Urinary bladder (tissue), 4 donors: ENCODE measurements around the gene NLRP8. TPM values are rescaled to one million over a fixed set of nuclear protein-coding genes. Genes with fewer than 3 reads are reported as not detected.
"Not testable (repeated sequence)": the region's sequence is repeated elsewhere in the genome, so short reads cannot be mapped to it uniquely, and the experiment has no call there.

ENCODE experiments used
- DNase-seq: peaks from one replicate; pipeline ENCODE4 v3.0.0-alpha.2; 2015; ENCODE audit errors: extremely low spot score
- H3K27ac ChIP-seq: one replicate; pipeline ENCODE4 v1.5.1; 2013; ENCODE audit warnings: low read depth, mild to moderate bottlenecking, moderate library complexity
- H3K36me3 ChIP-seq: one replicate; pipeline ENCODE4 v1.6.1; 2013; ENCODE audit warnings: mild to moderate bottlenecking, moderate library complexity; ENCODE audit not compliant: insufficient read depth
- H3K4me1 ChIP-seq: one replicate; pipeline ENCODE4 v1.6.1; 2013; ENCODE audit warnings: mild to moderate bottlenecking, moderate library complexity; ENCODE audit not compliant: insufficient read depth
- H3K4me3 ChIP-seq: one replicate; pipeline ENCODE4 v1.5.1; 2013; ENCODE audit warnings: low read depth, low read length
- WGBS: extraction: QIAGEN DNeasy Blood & Tissue Kit; methylation state at CpG from one replicate; pipeline ENCODE4 v1.1.7; 2013; 5-methylcytosine and 5-hydroxymethylcytosine counted together
- polyA plus RNA-seq: library from polyadenylated mRNA; stranded (reverse); fragments of 200-250 nt; gene quantifications from one replicate; pipeline ENCODE4 v1.2.3, GENCODE V29; 2013
- total RNA-seq: library from RNA; depleted of rRNA; stranded (reverse); fragments of >200 nt; gene quantifications from one replicate; pipeline ENCODE4 v1.2.3, GENCODE V29; 2014
- donor health status: healthy with polysubstance abuse.
- donor health status: healthy.

The NLRP8 gene
- total and polyA plus RNA-seq, 2 donors: not detected

DNA sequence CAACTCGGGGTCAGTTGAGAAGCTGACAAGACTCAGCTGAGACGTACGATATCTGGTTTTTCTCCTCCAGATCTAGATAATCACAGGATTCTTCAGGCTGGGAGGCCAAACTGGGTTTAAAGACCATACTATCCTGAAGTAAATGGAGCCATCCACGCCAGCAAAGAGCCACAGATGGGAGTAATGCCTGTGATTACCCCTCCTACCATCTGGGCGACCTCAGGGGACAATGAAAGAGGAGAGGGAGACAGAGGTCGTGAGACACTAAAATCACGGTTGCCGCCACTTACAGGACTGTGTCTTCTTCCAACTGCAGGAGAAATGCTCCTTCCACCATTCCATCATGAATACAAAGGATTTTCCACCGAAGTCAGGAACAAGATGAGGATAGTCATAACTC, 12.4 kb upstream of the NLRP8 start:
- WGBS: 74% methylated on average over 9 of the region's 9 CpGs
- H3K4me3 ChIP-seq: no peak overlapping the region
- H3K27ac ChIP-seq: no peak overlapping the region
- DNase-seq: no peak
- H3K4me1 ChIP-seq: no peaks in the 10 kb centered on the region
- H3K36me3 ChIP-seq: no peaks in the 10 kb centered on the region

GRCh38 chr19:55939206-55939605, 8.4 kb upstream of the NLRP8 start:
- Histone ChIP-seq H3K4me3 (no peak overlapping the region), H3K36me3 (no peaks in the 10 kb centered on the region), H3K4me1 (no peaks in the 10 kb centered on the region), H3K27ac (no peak overlapping the region)
- DNase-seq: no peak
- 69% methylated on average over 7 of the region's 7 CpGs for WGBS

DNA sequence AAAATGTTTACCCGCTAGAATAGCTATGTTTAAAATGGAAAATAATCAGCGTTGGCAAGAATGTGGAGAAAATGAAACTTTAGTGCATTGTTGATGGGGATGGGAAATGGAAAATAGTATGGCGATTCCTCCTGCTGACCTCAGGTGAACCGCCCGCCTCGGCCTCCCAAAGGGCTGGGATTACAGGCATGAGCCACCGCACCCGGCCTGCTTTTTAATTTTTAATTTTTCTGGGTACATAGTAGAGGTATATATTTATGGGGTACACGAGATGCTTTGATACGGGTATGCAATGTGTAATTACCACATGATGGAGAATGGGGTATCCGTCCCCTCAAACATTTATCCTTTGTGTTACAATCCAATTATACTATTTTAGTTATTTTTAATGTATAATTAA, 7.3 kb upstream of the NLRP8 start:
- WGBS: 91% methylated on average over 11 of the region's 11 CpGs
- no peaks in the 10 kb centered on the region for H3K4me1 ChIP-seq
- no peak for DNase-seq
- no peaks in the 10 kb centered on the region for H3K36me3 ChIP-seq
- no peak overlapping the region for H3K4me3 ChIP-seq
- no peak overlapping the region for H3K27ac ChIP-seq

- not testable (repeated sequence) for H3K4me3 ChIP-seq, H3K27ac ChIP-seq, DNase-seq, H3K4me1 ChIP-seq, H3K36me3 ChIP-seq
- WGBS: 92% methylated on average over 19 of the region's 19 CpGs
Observed at GRCh38 chr19:55950566-55950965, 2.9 kb downstream of the NLRP8 start.

DNA sequence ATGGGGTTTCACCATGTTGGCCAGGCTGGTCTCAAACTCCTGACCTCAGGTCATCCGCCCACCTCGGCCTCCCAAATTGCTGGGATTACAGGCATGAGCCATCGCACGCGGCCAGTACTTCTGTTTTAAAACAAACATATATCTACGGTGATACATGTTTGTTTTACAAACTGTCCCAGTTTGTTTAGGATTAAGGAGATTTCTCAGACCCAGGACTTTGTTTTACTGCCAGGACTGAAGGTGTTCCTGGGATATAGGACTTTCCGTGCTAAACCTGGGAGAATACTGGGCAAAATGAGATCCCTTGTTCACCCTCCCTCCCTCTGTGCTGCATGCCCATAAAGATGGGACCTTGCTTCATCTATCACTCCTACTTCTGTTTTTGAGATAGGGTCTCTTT, 8.8 kb downstream of the NLRP8 start:
- DNase-seq: no peak
- no peaks in the 10 kb centered on the region for H3K4me1 ChIP-seq
- H3K27ac ChIP-seq: no peak overlapping the region
- H3K4me3 ChIP-seq: no peak overlapping the region
- no peaks in the 10 kb centered on the region for H3K36me3 ChIP-seq
- WGBS: 92% methylated on average over 7 of the region's 7 CpGs

- no peak for DNase-seq
- H3K4me1 ChIP-seq: no peaks in the 10 kb centered on the region
- no peaks in the 10 kb centered on the region for H3K36me3 ChIP-seq
- H3K4me3 ChIP-seq: no peak overlapping the region
- H3K27ac ChIP-seq: no peak overlapping the region
- whole genome bisulfite sequencing: 59% methylated on average over 4 of the region's 4 CpGs
Observed at GRCh38 chr19:55958356-55958755, 10.7 kb downstream of the NLRP8 start.

DNA sequence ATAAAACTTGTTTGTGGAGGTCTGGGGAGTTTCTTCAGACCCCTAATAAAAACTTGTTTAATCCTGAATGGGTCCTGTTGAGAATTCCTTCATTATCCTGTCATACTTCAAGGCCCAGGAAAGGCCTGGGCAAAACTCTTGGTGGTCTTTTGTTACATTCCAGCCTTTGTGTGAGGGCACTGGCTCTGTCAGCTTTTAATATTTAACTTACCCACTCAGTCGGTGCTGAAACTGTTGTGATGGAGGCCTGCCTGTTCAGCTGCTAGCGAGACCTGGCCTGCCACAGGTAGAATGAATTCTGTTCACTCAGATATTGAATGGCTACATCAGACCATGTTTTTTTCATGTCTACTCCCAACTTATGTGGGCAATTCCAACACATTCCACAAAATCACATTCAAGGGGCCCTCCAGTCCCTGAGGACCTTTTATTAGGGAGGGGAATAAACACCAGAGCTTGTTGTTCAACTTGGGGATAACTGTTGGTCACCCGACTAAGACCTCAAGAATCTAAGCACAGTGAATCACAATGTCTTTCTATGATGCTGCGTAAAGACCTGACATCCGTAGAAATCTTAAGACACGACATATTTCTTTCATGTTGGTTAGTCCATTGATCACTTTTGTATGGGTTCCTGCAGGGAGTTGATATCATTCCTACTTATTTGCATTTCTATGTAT, 12.5 kb downstream of the NLRP8 start:
- Histone ChIP-seq H3K4me3 (no peak overlapping the region), H3K4me1 (no peaks in the 10 kb centered on the region), H3K27ac (no peak overlapping the region), H3K36me3 (no peaks in the 10 kb centered on the region)
- DNase-seq: no peak
- WGBS: 80% methylated on average over 6 of the region's 6 CpGs

DNA sequence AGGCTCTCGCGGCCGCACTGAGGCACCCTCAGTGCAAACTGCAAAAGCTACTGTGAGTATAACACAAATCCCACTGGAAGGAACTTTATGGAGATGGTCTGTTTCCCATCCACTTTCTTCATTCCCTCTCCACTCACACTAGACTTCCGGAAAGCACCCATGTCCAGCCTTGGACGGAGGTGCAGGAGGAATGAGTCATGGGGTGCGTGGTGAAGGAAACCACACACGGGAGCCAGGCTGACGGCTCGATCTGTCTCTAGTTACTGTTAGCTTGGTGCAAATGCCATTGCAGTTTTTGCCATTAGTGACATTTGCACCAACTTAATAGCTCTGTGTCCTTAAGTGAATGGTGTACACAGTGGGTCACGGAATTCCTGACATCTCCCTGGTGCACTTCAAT, 14.6 kb downstream of the NLRP8 start:
- H3K27ac ChIP-seq: no peak overlapping the region
- no peak overlapping the region for H3K4me3 ChIP-seq
- WGBS: 93% methylated on average over 10 of the region's 10 CpGs
- no peaks in the 10 kb centered on the region for H3K4me1 ChIP-seq
- DNase-seq: no peak
- no peaks in the 10 kb centered on the region for H3K36me3 ChIP-seq

GRCh38 chr19:55973982-55974381, 26.4 kb downstream of the NLRP8 start:
- 39% methylated on average over 3 of the region's 3 CpGs for WGBS

DNA sequence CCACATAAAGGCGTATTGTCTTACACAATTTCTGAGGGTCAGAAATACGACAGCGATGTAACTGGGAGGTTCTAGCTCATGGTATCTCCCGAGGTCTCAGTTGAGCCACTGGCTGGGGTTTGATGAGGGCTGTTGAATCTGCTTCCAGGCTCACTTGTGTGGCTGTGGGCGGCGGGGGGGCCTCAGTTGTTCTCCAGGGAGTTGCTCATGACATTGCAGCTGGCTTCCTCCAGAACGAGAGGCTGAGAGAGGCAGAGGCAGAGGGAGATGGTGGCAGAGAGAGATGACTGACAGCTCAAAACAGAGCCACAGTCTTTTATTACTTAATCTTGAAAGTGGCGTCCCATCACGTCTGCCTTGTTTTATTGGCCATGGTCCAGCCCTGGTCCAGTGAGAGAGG, 32.8 kb downstream of the NLRP8 start:
- no peak overlapping the region for H3K27ac ChIP-seq
- H3K36me3 ChIP-seq: no peaks in the 10 kb centered on the region
- 76% methylated on average over 9 of the region's 9 CpGs for WGBS
- H3K4me3 ChIP-seq: no peak overlapping the region
- no peak for DNase-seq
- H3K4me1 ChIP-seq: no peaks in the 10 kb centered on the region

More at GRCh38 chr19:55973982-55974381, 26.4 kb downstream of the NLRP8 start:
- Histone ChIP-seq H3K36me3 (no peaks in the 10 kb centered on the region), H3K4me1 (no peaks in the 10 kb centered on the region), H3K4me3 (no peak overlapping the region), H3K27ac (no peak overlapping the region)
- DNase-seq: no peak

- WGBS: 71% methylated on average over 1 of the region's 1 CpG
- H3K36me3 ChIP-seq: no peaks in the 10 kb centered on the region
- H3K27ac ChIP-seq: no peak overlapping the region
- no peaks in the 10 kb centered on the region for H3K4me1 ChIP-seq
- H3K4me3 ChIP-seq: no peak overlapping the region
- no peak for DNase-seq
Observed at GRCh38 chr19:55985254-55985653, 37.6 kb downstream of the NLRP8 start.

DNA sequence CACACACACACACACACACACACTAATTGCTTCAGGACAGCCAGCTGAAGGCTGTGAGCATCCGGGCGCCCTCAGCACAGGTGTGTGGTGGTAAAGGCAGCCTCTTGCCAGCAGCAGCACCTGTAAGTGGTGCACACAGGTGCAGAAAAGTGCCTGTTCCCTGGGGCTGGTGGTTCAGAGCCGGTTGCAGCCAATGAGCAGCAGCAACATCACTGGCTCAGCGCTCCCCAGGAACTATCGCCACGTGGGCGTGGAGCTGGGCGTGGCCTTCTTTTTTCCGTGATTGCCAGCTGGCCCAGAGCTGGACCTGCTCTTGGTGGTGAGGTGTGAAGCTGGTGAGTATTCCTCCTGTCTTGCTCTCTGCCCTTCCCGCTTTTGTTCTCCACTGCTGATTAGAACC, 38.9 kb downstream of the NLRP8 start, which contains the start of gene NLRP5:
Gene NLRP5, plus strand, starts transcription at position 289 of the 400 bp plus-strand sequence.
- no peak for DNase-seq
- H3K36me3 ChIP-seq: no peaks in the 10 kb centered on the region
- no peak within 1 kb of the TSS for H3K27ac ChIP-seq
- 42% methylated on average over 10 of the region's 10 CpGs for WGBS
- no peaks in the 10 kb centered on the region for H3K4me1 ChIP-seq
- H3K4me3 ChIP-seq: no peak within 1 kb of the TSS

DNA sequence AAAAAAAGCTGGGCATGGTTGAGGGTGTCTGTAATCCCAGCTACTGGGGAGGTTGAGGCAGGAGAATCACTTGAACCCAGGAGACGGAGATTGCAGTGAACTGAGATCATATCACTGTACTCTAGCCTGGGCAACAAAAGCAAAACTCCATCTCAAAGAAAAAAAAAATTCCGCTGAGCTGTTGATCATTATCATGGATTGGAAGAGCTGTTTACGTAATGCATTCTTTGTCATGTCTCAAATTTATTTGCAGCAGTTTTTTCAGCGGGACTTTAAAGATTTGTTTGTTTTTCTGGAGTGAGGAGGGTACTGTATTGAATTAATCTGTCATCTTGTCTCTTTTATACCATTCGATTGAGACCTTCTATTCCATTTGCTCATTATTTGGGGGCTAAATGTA, 43.2 kb downstream of the NLRP8 start:
- Histone ChIP-seq H3K36me3 (no peaks in the 10 kb centered on the region), H3K27ac (no peak overlapping the region), H3K4me3 (no peak overlapping the region), H3K4me1 (no peaks in the 10 kb centered on the region)
- DNase-seq: no peak
- WGBS: 78% methylated on average over 5 of the region's 5 CpGs

- Histone ChIP-seq H3K27ac (no peak overlapping the region), H3K36me3 (no peaks in the 10 kb centered on the region), H3K4me1 (no peaks in the 10 kb centered on the region), H3K4me3 (no peak overlapping the region)
- no peak for DNase-seq
- 22% methylated on average over 1 of the region's 1 CpG for WGBS
Observed at GRCh38 chr19:55993492-55993891, 45.9 kb downstream of the NLRP8 start.

DNA sequence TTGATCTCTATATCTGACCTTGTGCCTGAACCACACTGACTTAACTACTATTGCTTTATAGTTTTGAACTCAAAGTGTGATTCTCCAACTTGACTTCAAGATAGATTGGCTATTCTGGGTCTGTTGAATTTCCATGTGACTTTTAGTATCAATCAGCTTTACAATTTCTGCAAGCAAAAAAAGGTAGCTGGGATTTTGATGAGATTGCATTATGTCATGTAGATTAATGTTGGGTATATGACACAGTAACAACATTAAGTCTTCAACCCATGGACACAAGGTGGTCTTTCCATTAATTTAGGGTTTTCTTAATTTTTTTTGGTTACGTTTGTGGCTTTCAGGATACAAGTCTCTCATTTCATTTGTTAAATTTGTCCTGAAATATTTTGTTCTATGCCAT, 67.1 kb downstream of the NLRP8 start:
- Histone ChIP-seq H3K4me3 (no peak overlapping the region), H3K27ac (no peak overlapping the region), H3K36me3 (no peaks in the 10 kb centered on the region), H3K4me1 (no peaks in the 10 kb centered on the region)
- DNase-seq: no peak
- 69% methylated on average over 1 of the region's 1 CpG for WGBS
